Vein endothelial cell (primary cell): ENCODE data around the gene RBPJ. TPM values are rescaled to one million over a fixed set of nuclear protein-coding genes. Genes with fewer than 3 reads are reported as not detected.

Experiments used
- total RNA-seq: library from RNA; depleted of rRNA; stranded (reverse); fragments of >200 nt; gene quantifications from 2 replicates; pipeline ENCODE4 v1.2.3, GENCODE V29; 2012

The RBPJ gene
- 45.7 and 62.1 TPM in 2 replicates for total RNA-seq

GRCh38 chr4:26320538-26321372 is at the start of gene RBPJ:
Gene RBPJ (plus strand): TSS chr4:26321014. CDS start chr4:26321029, 15 bp downstream.

Other genes with a start within 250 kb of the RBPJ start
- not detected in 2 replicates for gene CCKAR, start 169.5 kb downstream of the RBPJ start, total RNA-seq